ENCODE results near the gene LRRC56. TPM values are rescaled to one million over a fixed set of nuclear protein-coding genes. Genes with fewer than 3 reads are reported as not detected.

LRRC56 gene
- total and polyA plus RNA-seq, 2 of the 13 experiments (the other 11 are each of a cell fraction or from before 2014, with no cell fraction given): 0.11 to 0.29 TPM

DNA sequence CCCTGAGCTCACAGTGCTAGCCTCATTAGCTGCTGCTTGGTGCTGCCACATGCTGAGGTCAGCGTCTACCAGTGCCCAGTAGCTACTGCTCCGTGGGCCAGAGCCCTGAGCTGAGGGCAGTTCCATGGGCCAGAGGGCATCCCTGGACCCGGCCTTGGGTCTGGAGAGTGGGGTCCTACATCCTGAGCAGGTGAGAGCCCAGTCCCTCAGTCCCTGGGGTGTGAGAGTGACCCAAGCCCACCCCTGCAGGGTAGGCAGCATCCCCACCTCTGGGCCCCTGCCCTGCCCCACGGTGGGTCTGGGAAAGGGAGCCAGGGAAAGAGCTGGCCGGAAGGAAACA lies 13.4 kb downstream of the LRRC56 start (continued):
- peak in 1 of 2 experiments; percentile 23; a peak in 1 of 4 replicates for TF ChIP-seq MAFK (conservative IDR thresholded peaks at IDR 0.05 in 1 of 2, IDR thresholded peaks at IDR 0.05 in 1 of 2; ENCODE audit: low read length in 2 of 2)
- TF ChIP-seq ZNF598 (CRISPR knock-in tag; IDR thresholded peaks at IDR 0.05; ENCODE audit: borderline replicate concordance): no peak
- TF ChIP-seq ZNF180 (CRISPR knock-in tag; IDR thresholded peaks at IDR 0.05; ENCODE audit: borderline replicate concordance, low read depth): no peak
- no peak for TF ChIP-seq ZNF746 (CRISPR knock-in tag; IDR thresholded peaks at IDR 0.05)
- TF ChIP-seq STAG1 (CRISPR knock-in tag; IDR thresholded peaks at IDR 0.05): no peak

DNA sequence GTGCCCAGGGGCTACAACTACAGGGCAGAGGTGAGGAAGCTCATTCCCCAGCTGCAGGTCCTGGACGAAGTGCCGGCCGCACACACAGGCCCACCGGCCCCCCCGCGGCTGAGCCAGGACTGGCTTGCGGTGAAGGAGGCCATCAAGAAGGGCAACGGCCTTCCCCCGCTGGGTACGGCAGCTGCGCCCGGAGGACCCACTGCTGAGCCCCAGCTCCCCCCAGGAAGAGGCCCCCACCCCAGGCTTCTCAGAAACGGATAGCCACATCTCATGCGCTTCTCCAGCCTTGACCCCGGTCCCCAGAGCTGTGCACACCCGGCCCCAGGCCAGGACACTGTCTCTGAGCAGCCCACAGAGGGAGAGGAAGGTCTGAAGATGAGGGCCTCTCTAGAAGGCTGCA lies 13.8 kb downstream of the LRRC56 start:
- ChIA-PET POLR2A (interaction anchor here (0.6 to 1.5 kb wide), 5 partner anchors 9 to 148 kb away, joined by 3 to 5 read pairs (median 4); partner anchors contain the start of gene PHRF1), CTCF (ENCODE audit: low intra/inter-chr PET ratio, low total read pairs) (no interaction called here)
- H2AFZ ChIP-seq (ENCODE audit: low read length): no peak overlapping the region
- intact Hi-C loops (cut with micrococcal nuclease; ENCODE audit: unreplicated experiment) (loop anchor here (10.0 kb wide), 1 partner anchor 64 kb away; the partner anchor contains the start of gene IRF7), in situ Hi-C loops (cut with HindIII; ENCODE audit: extremely low pct_ligation_motif_present, low pct_unique_long_range_greater_than_20kb) (loop anchor here (10.0 kb wide), 1 partner anchor 74 kb away; the partner anchor contains the start of genes CDHR5 and SCT)
- H3K4me1 ChIP-seq (ENCODE audit: insufficient read depth, low read length): peaks cover 54% of the 10 kb centered on the region
- FAIRE-seq: no peak
- H3K27ac ChIP-seq (ENCODE audit: extremely low read length, insufficient read depth, low read length): no peak overlapping the region
- H3K4me2 ChIP-seq (ENCODE audit: low read depth, low read length): peak overlapping the region; percentile 50
- WGBS (ENCODE audit: low lambda C conversion rate): 8% methylated on average over 2 of the region's 16 CpGs
- H3K9me3 ChIP-seq (ENCODE audit: low read length): no peaks in the 10 kb centered on the region
- DNase-seq (ENCODE audit: low spot score): no peak
- peak overlapping the region in 1 of 3 experiments; percentile 50; a peak in 1 of 6 replicates for H3K4me3 ChIP-seq (replicated peaks in 1 of 3; ENCODE audit: insufficient read depth in 1 of 3, low read depth in 2 of 3, low read length in 3 of 3)
- peaks cover 11 to 31% of the 10 kb centered on the region in 2 experiments for H3K27me3 ChIP-seq (ENCODE audit: control insufficient read depth in 1 of 2, insufficient read depth in 2 of 2, low read length in 2 of 2)
- no TSS peak for BruUV-seq (replicated peaks)
- peak; percentile 21 for ATAC-seq
- H4K20me1 ChIP-seq (ENCODE audit: insufficient read depth, low read length): no peaks in the 10 kb centered on the region
- no peaks in the 10 kb centered on the region for H3K79me2 ChIP-seq (ENCODE audit: insufficient read depth, low read length)
- no peaks in the 10 kb centered on the region for H3K36me3 ChIP-seq (replicated peaks in 1 of 2; ENCODE audit: control insufficient read depth in 1 of 2, insufficient read depth in 2 of 2, low read length in 2 of 2)
- H3K9ac ChIP-seq (ENCODE audit: insufficient read depth, low read depth, low read length): no peak overlapping the region
- TF ChIP-seq MATR3 (CRISPR knock-in tag; IDR thresholded peaks at IDR 0.05): no peak
- TF ChIP-seq STAT5B (CRISPR knock-in tag; IDR thresholded peaks at IDR 0.05): no peak
- TF ChIP-seq, protein P1, sequence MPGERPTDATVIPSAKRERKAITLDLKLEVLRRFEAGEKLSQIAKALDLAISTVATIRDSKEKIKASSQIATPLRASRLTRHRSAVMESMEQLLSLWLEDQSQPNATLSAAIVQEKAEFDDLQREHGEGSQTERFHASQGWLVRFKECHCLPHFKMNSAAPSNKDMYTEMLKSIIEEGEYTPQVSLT (CRISPR knock-in tag; IDR thresholded peaks at IDR 0.05; ENCODE audit: borderline replicate concordance, low read depth): no peak
- no peak for TF ChIP-seq MTA3 (CRISPR knock-in tag; IDR thresholded peaks at IDR 0.05)
- no peak for TF ChIP-seq SATB2 (CRISPR knock-in tag; IDR thresholded peaks at IDR 0.05)
- TF ChIP-seq ZFP41 (CRISPR knock-in tag; IDR thresholded peaks at IDR 0.05; ENCODE audit: borderline replicate concordance): no peak
- TF ChIP-seq ZNF709 (CRISPR knock-in tag; IDR thresholded peaks at IDR 0.05): no peak
- TF ChIP-seq ZSCAN25 (CRISPR knock-in tag; IDR thresholded peaks at IDR 0.05): 0 out of 2 replicates have a peak, but pooled peaks have one; percentile 12
- no peak for TF ChIP-seq TAF15 (IDR thresholded peaks at IDR 0.05; ENCODE audit: low read depth, low read length, poor library complexity, severe bottlenecking)
- no peak for TF ChIP-seq ZNF678 (CRISPR knock-in tag; IDR thresholded peaks at IDR 0.05)
- TF ChIP-seq, protein P2, sequence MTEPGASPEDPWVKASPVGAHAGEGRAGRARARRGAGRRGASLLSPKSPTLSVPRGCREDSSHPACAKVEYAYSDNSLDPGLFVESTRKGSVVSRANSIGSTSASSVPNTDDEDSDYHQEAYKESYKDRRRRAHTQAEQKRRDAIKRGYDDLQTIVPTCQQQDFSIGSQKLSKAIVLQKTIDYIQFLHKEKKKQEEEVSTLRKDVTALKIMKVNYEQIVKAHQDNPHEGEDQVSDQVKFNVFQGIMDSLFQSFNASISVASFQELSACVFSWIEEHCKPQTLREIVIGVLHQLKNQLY (CRISPR knock-in tag; IDR thresholded peaks at IDR 0.05): no peak
- TF ChIP-seq, protein P3, sequence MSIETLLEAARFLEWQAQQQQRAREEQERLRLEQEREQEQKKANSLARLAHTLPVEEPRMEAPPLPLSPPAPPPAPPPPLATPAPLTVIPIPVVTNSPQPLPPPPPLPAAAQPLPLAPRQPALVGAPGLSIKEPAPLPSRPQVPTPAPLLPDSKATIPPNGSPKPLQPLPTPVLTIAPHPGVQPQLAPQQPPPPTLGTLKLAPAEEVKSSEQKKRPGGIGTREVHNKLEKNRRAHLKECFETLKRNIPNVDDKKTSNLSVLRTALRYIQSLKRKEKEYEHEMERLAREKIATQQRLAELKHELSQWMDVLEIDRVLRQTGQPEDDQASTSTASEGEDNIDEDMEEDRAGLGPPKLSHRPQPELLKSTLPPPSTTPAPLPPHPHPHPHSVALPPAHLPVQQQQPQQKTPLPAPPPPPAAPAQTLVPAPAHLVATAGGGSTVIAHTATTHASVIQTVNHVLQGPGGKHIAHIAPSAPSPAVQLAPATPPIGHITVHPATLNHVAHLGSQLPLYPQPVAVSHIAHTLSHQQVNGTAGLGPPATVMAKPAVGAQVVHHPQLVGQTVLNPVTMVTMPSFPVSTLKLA (IDR thresholded peaks at IDR 0.05): no peak
- TF ChIP-seq MAFG (CRISPR knock-in tag; IDR thresholded peaks at IDR 0.05): no peak
- TF ChIP-seq, protein P4, sequence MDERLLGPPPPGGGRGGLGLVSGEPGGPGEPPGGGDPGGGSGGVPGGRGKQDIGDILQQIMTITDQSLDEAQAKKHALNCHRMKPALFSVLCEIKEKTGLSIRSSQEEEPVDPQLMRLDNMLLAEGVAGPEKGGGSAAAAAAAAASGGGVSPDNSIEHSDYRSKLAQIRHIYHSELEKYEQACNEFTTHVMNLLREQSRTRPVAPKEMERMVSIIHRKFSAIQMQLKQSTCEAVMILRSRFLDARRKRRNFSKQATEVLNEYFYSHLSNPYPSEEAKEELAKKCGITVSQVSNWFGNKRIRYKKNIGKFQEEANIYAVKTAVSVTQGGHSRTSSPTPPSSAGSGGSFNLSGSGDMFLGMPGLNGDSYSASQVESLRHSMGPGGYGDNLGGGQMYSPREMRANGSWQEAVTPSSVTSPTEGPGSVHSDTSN (CRISPR knock-in tag; IDR thresholded peaks at IDR 0.05): no peak
- TF ChIP-seq PHF21A (CRISPR knock-in tag; IDR thresholded peaks at IDR 0.05): no peak
- no peak for TF ChIP-seq ZNF180 (CRISPR knock-in tag; IDR thresholded peaks at IDR 0.05; ENCODE audit: borderline replicate concordance, low read depth)
- TF ChIP-seq, protein P5, sequence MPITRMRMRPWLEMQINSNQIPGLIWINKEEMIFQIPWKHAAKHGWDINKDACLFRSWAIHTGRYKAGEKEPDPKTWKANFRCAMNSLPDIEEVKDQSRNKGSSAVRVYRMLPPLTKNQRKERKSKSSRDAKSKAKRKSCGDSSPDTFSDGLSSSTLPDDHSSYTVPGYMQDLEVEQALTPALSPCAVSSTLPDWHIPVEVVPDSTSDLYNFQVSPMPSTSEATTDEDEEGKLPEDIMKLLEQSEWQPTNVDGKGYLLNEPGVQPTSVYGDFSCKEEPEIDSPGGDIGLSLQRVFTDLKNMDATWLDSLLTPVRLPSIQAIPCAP (CRISPR knock-in tag; IDR thresholded peaks at IDR 0.05; ENCODE audit: low read depth): no peak
